COR-L47 (cell line): ENCODE results near the gene OR56A4.
A peak's percentile ranks its signal among the peaks of the same experiment; 100 is the strongest.

Experiments
- DNase-seq: peaks from one replicate; lab custom pipeline; 2025; lab: John Stamatoyannopoulos, UW

Gene OR56A4, protein sequence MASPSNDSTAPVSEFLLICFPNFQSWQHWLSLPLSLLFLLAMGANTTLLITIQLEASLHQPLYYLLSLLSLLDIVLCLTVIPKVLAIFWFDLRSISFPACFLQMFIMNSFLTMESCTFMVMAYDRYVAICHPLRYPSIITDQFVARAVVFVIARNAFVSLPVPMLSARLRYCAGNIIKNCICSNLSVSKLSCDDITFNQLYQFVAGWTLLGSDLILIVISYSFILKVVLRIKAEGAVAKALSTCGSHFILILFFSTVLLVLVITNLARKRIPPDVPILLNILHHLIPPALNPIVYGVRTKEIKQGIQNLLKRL

DNA sequence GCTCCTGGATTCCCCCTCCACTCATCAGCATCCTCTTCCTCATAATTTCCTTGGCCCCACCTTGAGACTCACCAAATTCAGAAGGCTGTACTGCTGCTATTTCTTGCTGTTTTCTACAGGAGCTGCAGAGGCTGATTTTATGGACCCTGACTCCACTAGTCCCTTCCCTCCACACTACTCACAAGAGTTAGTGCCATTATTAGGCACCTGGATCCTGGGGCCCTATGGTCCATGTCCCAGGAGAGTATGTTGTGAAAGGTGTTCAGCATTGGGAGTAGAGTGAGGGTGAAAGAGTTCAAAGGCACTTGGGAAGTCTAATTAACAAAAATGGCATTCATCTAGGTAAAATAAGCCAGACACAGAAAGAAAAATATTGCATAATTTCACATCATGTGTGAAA, at the start of gene OR56A4:
TSS of gene OR56A4 (minus strand) at position 101 of the 400 bp plus-strand sequence. CDS start 3,954 bp downstream, outside the sequence.
- DNase-seq = no peak

DNA sequence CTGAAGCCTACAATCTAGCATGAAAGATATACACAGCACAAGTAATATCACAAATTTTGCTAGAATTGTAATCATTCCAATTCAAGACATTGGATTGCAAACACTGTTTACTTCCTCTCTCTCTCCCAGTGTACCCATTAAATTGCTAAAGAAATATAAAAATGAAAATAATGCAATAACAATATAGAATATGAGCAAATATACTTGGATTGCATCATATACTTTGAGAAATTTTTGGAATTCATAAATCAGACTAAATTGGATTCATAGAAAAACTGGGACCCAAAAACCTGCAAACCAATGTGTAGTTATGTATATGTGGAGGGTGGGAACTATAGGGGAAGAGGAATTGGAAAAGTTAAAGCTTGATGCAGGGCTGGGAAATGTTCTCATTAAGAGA, 48.8 kb upstream of the OR56A4 start:
- DNase-seq = no peak

DNA sequence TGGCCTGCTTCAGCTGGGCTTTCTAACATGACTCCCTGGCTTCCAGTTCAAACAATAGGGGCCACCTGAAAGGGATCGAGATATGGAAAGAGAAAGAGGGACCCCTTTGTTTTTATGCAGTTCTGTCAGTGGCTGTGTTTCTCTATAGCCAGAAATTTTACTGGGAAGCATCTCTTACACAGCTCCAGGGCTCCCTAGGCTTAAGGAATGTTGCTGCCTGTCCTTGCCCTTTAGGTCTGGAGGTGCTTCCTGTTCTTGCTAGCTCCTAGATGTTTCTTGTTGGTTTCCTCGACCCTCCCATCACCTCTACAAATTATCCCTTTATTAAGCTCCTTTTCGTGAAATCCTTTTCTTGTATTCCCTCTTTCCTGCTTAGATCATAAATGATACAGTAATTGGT, 45.6 kb upstream of the OR56A4 start:
- no peak for DNase-seq

DNA sequence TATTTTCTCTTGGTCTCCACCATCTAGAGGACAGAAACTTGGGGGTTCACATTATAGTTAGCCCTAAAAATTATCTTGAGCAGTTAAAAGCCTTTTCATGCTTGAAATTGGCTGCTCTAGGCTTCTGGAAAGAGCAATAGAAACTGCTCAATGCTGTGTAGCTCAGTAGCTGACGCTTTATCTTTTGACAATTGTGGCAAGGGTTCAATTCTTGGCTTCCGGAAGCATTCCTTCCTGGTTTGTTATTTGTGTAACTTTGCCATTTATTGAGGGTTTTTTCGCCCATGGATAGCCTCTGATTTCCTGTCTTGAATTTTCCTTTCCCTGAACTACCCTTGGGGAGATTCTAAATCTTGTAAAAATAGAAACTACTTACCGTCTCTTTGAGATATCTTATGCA, 34.1 kb upstream of the OR56A4 start:
- no peak for DNase-seq

DNA sequence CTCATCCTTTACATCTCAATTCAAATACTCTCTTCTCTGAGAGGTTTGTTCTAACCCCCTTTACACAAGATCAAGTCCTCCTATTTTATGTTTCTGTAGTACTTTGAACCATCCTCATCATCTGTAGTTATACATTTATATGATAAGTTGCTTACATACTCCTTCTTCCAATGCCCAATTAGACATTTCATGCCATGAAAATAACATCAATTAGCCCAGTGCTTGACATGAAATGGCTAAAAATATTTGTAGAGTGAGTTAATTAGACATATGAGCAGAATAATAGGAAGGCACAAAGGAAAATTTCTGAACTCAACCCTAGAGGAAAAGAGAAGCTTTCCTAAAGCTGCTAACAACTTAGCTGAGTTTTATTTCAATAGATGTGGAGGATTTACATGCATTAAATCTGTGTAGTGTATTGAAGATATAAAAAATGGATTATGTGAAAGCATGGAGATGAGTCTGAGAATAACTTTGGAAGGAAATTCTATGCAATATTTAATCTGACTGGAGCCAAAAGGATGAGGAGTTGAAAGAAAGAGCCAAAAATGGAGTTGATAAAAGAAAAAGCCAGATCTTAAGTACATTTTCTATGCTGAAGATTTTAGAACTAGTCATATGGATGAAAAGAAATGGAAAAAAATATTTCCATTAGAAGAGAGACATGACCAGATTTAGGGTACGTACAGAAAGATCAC, 24.1 kb upstream of the OR56A4 start, which contains the start of gene OR56A1:
TSS of gene OR56A1 (minus strand) at position 51 of the 698 bp plus-strand sequence. CDS start 3,066 bp downstream, outside the sequence.
- no peak for DNase-seq

DNA sequence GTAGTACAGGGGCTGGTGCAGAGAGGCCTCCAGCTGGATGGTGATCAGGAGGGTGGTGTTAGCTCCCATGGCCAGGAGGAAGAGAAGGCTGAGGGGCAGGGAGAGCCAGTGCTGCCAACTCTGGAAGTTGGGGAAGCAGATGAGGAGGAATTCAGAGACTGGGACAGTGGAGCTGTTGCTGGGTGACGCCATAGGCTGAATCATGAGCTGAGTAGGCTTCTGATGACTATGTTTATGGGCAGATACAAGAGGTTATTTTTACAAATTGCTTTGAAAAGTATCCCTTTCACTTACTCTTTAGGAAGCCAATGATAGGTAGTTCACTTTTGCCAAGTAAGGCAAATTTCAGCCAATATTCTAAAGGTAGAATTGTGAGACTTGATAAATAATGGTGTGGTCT, 20.8 kb upstream of the OR56A4 start:
- no peak for DNase-seq

DNA sequence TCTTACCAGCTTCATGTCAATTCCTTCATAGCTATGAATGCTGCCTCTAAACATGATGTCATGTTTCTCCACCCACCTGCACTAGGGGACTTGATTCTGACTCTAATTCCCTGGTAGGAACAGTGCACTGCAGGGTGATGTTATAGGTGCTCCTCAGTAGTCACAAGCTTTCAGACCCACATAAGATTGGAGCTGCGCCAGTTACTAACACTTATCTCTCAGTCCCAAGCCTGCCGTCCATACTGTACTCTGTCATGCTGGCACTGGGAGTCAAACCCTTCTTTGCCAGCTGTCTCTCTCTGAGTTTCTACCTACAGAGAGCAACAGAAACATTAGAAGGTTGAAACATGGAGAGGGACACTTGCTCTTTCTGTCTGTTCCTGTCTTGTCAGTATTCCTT, 18.3 kb upstream of the OR56A4 start:
- no peak for DNase-seq

DNA sequence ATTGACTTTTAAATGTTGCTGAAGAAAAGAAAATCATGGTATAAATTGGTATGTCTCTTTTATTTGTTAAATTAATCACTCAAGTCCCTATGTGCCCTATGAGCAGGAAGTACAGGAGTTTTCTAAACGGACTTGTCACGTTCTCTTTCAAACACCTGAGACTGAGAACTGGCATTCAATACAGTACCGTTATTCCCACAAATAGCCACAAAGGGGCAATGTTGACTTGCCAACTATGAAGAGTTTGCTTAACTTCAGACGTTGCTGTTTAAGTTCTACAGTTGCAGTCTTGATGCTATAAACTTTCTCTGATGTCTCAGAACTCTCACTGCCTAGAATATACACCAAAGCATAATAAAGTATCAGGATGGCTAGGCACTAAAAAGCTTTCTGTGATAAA, 16.2 kb upstream of the OR56A4 start:
- DNase-seq = peak; percentile 1

DNA sequence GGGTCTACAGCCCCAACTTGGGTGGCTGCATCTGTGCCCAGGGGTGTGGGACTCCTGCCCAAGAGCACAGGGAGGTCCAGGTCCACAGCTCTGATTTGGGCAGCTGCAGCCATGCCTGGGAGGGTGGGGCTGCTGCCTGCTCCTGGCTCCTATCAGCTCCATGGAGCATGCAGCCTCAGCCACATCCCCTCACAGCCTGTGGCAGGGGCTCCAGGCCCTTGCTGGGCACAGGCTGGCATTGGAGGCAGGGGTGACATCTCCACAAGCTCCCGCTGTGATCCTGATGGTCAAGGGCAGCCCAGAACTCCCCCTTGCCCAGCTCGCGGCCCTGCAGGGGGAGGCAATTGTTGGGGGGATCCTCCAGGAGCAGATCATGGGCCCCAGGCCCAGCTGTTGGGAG, 6.3 kb upstream of the OR56A4 start:
- DNase-seq = no peak

DNA sequence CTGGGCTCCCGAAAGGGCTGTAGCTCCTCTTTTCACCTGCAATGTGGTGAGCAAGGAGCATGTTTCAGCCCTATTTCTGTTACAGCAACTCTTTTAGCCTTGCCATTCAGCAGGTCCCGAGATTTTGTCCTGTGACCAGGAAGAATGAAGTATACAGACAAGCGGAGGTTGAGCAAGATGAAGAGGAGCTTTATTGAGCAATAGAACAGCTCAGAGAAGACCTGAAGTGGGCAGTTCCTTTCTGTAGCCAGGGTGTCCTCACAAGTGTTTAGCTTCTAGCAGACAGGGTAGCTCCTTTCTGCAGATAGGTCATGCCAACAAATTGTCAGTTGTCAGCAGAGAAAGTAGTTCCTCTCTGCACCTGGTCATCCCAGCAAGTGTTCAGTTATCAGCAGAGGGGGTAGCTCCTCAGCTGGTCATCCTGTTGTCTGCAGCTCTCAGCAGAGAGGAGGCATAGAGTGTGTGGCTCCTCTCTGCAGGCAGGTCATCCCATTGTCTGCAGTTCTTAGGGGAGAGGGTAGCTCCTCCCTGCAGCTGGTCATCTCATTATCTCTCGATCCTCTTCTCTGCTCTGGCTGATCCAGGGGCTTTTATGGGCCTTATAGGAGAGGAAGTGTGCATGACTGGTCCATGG, 5.4 kb upstream of the OR56A4 start:
- DNase-seq = no peak

DNA sequence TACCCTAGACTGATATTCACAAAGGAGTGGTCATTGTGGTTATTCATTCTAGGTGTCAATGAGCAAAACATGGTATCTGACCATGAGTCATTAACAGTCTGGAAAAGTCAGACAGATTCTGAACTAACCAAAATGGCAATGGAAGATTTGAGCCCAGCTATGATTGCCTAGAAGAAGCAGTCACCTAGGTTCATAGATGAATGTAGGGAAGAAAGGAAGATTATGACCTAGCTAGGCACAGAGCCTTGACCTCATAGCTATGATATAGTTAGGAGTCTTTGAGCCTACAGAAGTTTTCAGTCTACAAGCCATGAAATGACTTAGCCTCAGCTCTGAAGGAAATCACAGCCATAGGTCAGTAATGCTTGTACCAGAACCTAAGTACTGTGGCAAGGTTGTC, 351 bp downstream of the OR56A4 start:
- no peak for DNase-seq

DNA sequence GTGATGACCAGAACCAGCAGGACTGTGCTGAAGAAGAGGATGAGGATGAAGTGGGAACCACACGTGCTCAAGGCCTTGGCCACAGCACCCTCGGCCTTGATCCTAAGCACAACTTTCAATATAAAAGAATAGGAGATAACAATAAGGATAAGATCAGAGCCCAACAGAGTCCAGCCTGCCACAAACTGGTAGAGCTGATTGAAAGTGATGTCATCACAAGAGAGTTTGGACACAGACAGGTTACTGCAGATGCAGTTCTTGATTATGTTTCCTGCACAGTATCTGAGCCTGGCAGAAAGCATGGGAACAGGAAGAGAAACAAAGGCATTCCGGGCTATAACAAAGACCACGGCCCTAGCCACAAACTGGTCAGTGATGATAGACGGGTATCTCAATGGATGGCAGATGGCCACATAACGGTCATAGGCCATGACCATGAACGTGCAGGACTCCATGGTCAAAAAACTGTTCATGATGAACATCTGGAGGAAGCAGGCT, 4.5 kb downstream of the OR56A4 start:
- no peak for DNase-seq

DNA sequence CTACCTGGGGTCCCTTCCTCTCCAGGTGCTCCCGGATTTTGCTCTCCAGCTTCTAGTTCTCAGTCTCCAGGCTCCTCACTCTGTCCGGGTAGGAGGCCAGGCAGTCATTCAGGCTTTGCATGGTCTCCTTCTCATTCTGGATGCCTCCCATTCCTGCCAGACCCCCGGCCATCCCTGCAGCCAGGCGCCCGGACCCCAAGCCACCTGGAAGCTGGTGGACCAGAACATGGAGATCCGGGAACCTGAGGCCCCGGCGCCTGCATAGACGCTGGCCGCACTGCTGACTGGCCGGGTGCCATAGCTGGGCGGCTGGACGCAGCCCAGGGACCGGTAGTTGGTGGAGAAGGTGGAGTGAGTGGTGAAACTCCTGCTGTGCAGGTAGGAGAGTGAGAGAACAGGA, 12.0 kb downstream of the OR56A4 start:
- no peak for DNase-seq

DNA sequence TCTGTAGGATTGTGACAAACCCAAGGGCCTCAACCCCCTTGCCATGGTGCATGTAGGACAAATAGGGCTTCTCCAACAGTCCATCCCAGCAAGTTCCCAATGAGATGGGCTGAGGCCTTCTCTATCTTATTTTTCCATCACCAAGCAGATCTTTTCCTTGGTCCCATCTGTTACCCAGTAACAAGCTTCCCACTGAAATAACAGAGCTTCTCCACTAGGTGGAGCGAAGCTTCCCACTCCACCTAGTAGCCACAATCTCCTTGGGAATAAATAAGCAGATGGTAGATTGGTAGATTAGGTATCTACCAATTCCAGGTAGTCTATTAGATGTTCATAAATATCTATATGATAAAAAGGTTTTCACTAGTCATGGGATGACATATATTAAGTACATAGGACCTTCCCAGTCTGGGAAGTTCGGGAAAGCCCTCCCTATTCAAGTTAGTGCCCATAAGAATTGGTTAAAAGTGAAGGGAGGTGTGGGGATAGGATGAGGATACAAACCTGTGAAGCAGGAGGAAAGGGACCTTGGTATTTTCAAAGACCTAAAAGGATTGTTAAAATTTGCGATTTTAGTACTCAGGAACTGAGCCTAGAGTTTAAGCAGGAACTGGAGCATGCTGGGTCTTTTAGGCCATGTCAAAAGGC, 14.0 kb downstream of the OR56A4 start:
- DNase-seq = peak; percentile 1

DNA sequence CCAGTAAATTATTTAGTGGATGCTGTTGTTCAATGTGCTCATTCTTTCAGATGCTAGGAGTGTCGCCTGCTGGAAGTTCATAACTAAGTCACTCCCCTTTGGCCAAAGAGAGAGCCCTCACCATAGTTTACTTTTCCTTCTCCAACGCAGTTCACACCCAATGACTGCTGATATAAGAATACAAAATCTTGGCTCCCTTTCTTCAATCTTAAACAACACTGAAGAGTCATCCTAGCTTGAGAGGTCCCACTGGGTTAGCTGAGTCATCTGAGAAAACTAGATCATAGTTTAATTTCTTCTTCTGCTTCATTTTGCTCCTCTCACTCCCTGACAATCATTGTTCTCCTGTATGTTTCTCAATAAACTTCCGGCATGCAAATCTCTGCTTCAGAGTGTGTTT, 14.6 kb downstream of the OR56A4 start:
- DNase-seq = no peak

DNA sequence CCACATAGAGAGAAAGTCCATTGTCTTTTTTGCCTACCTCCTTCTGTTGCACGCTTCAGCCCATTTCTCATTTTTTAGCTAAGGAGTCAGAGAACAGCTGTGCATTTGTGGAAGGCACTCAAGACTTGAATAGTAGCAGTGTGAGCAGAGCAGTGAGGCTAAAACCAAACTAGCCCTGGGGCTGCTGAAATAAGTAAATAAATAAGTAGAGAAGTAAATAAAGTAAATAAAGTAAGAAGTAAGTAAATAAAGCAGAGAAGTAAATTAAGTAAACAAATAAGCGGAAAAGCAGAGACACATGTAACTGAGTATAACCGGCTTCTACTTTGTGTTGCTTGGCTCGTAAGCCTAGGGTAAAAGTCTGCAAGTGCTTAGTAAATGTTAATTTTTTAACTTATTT, 17.5 kb downstream of the OR56A4 start:
- no peak for DNase-seq

DNA sequence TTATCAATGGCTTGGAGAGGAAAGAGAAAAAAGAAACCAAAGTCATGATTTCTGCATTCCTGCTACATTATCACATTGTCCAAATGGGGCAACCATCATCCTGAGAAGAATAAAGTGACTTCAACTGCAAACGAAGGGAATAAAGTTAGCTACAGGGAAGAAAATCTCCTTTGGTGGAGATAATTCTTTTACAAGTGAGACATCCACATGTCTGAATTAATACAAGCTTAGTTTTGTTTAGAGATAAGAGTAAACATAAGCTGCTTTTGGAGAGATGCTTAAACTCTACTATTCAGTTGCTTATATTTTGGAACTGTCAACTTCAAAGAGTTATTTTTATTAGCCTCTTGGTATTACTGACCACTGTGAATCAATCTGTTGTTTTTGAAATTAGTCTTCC, 19.9 kb downstream of the OR56A4 start, which contains the start of gene OR52L1:
TSS of gene OR52L1 (minus strand) at position 101 of the 400 bp plus-strand sequence. CDS start at position 46, 55 bp downstream.
- DNase-seq = no peak

DNA sequence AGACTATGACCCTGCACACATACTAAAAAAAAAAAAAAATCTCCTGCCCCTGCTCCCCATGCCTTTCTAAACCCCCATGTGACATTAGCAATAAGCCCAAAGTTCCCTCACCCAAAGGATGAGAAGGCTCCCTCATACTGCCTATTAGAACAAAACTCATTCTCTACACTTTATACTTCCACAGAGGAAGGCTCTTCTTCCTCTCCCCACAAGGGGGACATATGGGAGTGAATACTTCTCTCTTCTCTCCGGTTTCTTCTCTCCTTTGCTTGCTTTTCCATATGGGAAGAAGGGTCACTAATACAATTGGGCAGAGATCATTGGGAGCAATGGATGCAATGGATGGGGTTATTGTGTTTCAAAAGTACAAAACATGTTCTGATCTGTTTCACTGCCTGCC, 23.3 kb downstream of the OR56A4 start:
- DNase-seq = no peak

DNA sequence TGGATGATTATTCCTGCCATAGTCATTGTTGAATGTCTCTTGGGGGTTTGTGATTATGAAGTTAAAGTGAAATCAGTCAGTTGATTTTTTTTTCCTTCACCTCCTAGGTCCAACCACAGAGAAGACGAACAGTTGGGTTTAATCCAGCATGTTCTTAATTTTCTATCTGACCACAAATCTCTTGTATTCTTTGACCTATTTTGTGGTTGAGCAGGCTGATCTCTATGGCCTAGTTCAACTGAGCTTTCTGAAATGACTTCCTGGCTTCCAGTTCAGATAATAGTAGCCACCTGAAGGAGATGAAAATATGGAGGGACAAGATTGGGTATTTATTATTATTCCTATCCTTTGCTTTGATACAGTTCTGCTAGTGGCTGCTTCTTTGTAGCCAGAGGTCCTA, 33.2 kb downstream of the OR56A4 start:
- DNase-seq = no peak

DNA sequence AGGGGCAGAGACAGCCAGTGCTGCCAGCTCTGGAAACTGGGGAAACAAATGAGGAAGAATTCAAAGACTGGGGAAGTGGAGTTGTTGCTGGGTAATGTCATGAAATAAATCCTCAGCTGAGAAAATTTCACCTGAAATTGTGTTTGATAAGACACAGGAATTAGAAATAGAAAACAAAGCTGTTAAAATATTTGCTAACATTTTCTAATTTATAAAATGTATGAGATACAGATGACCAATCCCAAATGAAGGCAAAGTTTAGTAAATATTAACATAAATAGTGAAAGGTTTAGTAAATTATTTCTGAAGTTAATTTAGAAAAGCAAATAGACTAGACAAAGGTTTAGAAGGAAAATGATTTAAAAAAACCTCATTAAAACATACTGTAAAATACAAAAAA, 38.4 kb downstream of the OR56A4 start, which contains the start of gene OR56A5:
TSS of gene OR56A5 (minus strand) at position 101 of the 400 bp plus-strand sequence. CDS start at position 101, 0 bp downstream.
- no peak for DNase-seq

DNA sequence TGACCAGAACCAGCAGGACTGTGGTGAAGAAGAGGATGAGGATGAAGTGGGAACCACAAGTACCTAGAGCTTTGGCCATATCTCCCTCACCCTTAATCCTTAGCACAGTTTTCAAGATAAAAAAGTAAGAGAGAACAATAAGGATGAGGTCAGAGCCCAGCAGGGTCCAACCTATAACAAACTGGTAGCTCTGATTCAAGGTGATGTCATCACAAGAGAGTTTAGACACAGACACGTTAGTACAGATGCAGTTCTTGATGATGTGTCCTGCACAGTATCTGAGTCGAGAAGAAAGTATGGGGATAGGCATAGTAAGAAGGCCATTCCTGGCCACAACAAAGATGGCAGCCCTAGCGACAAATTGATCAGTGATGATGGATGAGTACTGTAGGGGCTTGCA, 39.0 kb downstream of the OR56A4 start:
- DNase-seq = no peak

DNA sequence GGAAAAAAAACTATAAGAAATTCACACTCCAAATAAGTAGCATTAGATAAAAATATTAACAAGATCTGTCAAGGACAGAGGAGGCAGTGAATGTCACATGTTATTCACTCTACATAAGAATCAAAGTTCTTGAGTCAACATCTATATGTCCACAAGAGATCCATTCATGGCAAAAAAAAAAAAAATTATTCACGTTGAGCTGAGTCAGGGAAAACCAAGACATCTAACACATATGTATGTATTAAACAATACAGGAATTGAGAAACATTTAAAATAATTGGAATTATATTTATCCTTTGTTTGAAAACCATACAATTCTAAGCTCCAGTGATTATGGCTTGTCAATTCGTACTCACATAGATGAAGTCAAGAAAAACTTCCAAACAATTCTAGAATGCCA, 39.8 kb downstream of the OR56A4 start:
- DNase-seq = no peak
